GM21825 (cell line): ENCODE data around the gene CCDC142.
"Not testable (repeated sequence)": the region's sequence is repeated elsewhere in the genome, so short reads cannot be mapped to it uniquely, and the experiment has no call there.

Experiments
- ATAC-seq: cut with Tn5 transposase; IDR thresholded peaks from one replicate; pipeline ENCODE4 v1.9.1; 2021; ENCODE audit warnings: mild to moderate bottlenecking, moderate library complexity; ENCODE audit not compliant: unreplicated experiment

The CCDC142 gene

DNA sequence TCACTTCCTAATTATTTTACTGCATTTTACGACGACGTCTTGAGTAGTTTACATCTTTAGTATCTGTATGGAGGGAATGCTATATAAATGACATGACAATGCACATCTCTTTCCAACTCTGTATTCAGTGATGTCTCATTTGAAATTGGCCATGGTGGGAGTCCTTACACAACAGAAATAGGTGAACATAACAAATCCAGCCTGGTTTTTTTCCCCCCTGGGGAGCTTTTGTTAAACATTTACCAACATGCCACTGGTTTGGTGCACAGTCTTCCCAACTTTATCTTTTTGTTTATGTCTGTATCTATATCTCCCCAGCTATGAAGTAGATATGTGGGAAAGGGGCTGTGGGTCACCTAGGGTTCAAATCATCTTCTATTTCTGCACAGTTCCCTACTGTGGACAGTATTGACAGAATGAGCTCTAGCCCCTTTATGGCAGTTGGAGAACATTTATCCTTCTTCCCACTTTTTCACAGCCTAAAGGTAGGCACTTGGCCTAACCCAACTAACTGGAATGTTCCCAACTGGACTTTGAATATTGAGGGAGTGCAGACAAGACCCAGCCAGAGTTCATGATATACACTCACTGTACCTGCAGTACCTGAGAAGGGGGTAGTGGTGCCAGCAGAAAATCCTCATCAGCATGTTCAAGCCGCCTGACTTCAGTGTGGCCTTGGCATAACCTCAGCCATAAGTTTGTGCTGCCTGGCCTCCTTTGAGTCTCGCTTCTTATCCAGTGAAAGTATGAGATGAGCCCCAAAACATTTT is 35.4 kb downstream of the CCDC142 start:
- no peak for ATAC-seq

DNA sequence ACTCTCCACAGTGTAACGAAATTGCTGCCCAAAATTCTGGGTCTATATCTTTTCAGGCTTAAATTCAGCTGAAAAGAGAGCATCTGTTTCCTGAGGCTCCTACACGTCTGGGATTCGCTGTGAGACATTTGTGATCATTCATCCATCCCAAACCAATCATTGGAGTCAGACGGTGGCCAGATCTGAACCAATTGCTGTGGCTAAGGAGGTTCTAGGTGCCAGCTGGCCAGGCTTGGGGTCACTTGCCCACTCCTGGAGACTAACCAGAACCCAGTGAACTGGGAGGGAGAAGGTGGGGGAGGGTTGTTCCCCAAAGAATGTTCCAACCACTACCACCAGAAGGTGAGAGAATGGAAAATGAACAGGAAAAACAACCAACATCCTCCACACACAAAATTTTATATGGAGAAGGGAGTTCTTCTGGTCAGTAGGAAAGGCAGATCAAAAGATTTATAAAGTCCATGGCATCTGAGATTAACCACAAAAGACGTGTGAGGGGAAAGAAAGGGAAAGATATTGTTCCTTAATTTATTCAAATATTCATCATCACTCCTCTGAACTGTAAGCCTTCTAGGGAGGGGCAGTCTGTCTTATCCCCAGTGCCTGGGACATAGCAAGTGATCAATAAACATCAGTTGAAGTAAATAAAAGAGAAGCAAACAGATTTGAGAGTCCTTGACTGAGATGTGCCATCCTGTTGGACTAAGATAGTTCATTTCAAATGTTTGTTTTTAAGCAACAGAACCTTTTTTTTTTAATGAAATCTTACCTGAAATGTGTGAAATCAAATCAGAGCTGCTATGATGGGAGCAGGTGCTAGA is 38.1 kb downstream of the CCDC142 start:
- no peak for ATAC-seq

DNA sequence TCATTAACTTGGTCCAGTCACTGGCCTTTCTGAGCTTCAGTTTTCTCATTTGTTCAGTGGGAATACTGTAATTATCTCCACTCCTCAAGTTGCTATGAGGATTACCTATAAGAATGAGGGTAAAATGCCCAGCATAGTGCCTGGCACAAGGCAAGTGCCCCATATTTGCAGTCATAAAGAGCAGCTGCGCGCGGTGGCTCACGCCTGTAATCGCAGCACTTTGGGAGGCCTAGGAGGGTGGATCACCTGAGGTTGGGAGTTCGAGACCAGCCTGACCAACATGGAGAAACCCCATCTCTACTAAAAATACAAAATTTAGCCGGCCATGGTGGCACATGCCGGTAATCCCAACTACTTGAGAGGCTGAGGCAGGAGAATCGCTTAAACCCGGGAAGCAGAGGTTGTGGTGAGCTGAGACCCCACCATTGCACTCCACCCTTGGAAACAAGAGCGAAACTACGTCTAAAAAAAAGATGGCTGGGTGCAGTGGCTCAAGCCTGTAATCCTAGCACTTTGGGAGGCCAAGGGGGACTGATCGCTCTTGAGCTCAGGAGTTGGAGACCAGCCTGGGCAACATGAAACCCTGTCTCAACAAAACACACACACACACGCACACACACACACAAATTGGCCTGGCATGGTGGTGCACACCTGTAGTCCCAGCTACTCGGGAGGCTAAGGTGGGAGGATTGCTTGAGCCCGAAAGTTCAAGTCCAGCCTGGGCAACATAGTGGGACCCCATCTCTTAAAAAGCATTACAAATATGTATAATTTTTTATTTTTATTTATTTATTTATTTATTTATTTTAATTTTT is 40.1 kb downstream of the CCDC142 start:
- not testable (repeated sequence) for ATAC-seq

DNA sequence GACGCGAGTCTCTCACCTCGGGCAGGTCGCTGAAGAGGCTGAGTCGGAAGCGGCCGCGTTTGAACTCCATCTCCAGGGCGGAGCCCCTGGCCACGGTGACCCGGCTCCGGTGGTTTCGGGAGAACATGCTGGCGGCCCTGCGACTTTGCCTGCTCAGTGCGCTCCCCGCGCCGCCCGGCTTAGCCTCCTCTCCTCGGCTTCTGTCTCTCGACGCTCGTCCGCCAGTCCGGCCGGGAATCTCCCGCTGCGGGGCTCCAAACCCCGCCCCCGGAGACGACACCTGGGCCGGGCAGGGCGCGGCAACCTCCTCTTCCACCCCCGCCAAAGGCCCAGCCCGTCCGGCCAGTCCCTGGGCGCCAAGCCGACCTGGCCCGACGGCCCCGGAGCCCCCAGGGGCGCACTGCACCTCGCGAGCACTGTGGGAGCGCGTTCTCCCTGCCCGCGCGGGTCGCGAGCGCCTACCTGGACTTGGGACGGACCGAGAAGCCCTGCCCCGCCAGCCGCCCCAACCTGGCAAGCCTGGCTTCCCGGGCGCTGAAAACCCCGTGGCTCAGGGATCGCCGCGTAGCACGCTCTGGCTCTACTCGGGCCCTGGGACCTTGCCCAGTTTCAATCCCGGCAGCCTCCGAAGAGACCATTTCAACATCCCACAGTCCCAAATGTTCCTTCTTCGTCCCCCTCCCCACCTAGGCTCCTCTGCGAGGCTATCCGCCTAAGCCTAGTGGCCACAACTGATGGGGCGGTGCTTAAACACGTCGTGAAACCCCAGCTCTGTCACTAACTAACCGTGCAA is 40.9 kb downstream of the CCDC142 start, which contains the start of gene RTKN:
Gene RTKN (minus strand): TSS at position 248 of the 793 bp plus-strand sequence. CDS start 121 bp downstream, at position 127.
- no peak for ATAC-seq

DNA sequence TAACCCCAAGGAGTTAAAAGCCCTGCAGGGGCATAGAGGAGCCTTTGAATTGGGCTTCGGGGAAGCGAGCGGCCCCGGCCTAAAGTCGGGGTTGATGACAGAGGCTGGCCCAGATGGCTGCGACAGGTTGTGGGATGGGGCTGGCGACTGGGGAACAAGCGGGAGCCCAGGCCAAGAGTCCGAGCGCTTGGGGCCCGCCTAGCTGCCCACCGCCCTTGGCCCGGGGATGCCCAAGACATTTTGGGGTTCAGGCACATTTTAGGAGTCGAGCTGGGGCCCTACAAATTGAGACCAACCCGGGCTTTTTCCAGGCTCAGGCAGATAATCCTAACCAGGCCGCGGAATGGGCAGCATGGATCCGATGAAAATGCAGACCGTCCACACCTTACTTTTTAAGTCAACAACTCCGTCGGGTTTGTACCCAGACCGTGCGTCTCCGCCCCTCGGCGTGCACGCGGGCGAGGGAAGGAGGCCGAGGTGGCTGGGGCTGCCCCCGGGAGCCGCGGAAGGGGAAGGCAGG is 41.6 kb downstream of the CCDC142 start:
- ATAC-seq, result no peak

DNA sequence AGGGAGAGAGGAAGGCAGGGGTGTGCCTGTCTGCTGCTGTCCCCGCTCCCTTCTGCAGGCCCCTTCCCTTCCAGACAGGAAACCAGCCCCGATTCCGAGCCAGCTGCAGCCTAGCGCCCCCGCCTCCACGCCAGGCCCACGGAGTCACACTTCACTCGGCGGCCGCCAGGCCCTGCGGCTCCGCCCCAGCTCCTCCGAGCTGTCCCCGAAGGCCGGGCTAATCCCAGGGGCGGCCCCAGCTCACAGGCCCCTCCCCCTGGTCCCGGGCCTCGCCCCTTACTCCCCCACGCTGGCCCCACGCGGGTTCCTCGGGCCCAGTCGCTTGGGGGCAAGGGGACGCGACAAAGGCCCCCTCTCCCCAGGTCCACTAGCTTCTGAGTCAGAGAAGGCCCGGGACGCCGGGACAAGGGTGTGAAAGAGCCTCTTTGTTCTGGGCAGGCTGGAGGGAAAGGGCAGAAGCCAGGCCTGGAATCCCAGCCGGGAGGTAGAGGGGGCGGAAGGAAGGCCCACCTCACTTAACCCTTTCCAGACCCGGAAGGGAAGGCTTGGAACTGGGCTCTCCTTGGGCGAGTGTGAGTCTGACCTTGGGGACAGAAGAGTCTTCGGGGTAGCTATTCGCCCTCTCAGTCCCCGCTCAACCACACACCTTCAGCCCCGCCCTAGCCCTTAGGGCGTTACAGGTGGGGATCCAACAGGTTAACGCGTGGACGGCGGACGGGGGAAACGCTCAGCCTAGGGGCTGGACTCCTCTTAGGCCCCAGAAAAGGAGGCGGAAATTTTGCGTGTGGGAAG is 42.2 kb downstream of the CCDC142 start:
- ATAC-seq, result peak; percentile 83

DNA sequence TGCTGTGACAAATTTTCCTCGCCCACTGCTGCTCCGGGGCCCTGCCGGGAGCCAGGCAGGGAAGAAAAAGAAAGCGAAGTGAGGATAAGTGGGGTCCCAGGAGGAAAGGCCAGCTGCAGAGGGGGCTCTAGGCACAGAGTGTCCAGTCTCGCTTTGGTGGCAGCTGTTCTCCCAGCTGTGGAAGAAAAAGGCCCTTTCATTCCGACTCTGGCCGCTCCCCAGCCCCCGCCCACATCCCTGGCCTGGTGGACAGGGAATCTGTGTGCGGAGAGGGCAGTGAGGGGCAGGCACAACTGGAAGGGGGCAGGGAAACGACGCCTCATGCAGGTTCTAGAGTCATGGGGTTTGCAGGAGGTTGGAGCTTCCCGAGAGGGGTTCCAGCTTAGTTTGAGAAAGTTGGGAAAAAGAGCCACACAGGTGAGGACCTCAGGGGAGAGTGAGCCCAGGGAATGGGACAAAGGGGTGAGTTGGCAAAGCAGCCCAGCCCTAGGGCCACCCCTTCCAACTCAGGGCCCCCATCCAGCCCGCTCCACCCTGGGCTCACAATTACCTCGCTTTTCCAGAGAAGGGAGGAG is 42.9 kb downstream of the CCDC142 start:
- no peak for ATAC-seq

DNA sequence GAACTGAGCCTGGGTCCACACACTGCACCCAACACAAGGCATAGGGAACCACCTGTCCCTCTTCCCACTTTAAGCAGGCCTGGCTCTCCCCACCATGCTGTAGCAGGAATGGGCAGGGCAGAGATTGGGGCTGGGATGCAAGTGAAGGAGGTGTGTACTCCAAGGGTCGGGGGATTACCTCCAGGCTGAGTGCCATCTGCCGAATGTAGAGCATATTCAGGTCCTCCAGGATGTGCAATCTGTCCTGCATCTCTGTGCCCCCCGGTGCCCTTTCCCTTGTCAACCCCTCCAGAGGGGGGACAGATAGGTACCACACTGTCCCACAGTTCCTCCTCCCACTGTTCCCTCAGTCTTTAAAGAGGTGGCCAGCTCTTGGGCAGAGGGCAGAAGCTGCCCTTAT is 43.4 kb downstream of the CCDC142 start:
- ATAC-seq, result no peak

DNA sequence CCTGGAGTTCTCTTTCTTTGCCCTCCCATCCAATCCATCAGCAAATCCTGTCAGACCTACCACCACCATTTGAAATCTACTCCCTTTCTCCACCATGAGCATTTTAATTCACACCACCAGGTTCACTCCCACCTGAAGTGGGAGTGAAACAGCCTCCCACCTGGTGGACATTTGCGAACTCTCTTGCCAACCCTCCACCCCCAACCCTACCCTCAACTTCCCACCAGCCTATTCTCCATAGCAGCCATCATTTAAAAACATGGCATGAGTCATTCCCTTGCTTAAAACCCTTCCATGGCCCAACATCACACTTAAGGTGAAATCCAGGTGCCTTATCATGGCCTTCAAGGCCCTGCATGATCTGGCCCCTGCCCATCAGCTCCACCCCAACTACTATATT is 44.5 kb downstream of the CCDC142 start:
- no peak for ATAC-seq

DNA sequence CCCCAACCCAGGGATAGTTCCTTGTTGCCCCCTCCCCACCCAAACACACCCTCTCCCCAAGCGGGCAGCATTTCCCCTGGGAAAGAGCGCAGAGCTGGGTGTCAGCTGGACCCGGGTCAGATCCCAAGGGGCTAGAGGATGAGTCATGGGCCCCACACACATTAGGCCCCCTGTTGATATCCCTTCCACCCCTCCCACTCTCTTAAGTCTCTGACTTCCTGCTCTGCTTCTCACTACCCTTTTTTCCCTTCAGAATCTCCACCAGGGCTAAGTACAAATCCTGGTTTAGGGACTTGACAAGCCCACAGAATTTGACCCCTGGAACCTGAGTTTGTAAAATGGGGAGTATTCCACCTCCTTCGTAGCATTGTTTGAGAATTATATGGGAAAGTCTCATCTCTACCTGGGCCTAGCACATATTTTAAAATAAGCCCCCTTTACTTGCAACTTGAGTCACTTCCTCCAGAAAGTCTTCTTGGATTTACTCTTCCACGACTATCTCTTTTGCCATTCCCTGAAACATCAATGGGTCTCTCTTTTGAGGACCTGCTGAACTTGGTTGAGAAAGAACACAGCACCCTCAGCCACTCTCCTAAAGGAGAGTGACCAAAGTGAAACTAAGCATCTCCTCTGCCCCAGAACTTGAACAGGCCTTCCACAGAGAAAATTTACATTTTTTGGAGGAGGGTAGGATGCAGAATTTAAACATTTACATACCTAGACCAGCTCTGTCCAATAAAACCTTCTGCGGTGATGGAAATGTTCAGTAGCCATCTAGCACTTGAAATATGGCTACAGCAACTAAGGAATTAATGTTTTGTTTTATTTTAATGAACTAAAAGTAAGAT is 45.7 kb downstream of the CCDC142 start:
- no peak for ATAC-seq

DNA sequence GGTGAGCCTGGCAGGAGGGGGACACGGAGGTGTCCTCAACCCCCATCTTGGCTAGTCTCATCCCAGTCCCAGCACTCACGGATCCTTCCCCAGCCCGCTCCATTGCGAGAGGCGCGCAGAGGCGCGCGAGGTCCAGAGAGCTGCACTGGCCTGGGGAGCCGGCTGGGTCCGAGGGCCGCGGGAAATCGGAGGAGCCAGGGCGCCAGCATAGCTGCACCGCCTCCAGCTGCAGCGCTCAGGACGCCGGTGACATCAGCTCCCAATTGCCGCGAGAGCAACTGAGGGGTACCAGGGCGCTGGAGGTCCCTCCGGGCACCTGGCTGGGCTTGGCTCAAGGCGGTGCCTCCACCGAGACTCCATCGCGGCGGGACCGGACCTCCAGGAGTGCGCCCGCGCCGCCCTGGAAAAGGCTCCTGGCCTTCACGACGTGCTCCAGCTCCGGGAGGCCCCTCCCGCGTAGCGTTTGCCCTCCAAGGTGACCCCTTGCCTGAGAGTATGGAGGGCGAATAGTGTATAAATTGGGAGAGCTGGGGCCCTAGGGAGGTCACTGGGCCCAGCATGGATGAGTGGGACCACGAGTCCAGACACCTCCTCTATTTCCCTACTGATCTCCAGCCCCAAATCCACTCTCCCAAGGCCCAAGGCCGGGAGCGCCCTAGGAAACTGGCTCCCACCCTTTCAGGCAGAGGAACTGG is 46.5 kb downstream of the CCDC142 start:
- ATAC-seq, result no peak

DNA sequence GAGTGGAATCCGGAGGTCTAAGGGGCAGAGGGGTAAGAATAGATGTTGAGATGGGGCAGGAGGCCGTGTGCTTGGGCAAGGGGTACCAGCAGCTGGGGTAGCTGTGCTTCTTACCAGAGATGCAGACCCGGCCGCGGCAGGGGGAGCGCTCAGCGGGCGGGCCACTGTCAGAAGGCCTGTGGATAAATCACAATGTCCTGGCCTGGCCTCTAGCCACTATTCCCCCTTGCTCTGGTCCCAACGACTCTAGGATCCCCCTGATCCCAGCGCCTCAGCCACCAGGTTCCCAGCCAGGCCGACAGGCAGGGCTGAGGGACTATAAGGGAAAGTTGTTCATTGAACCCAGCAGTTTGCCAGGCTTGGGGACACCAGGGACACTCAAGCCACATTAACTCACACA is 52.3 kb downstream of the CCDC142 start:
- no peak for ATAC-seq

DNA sequence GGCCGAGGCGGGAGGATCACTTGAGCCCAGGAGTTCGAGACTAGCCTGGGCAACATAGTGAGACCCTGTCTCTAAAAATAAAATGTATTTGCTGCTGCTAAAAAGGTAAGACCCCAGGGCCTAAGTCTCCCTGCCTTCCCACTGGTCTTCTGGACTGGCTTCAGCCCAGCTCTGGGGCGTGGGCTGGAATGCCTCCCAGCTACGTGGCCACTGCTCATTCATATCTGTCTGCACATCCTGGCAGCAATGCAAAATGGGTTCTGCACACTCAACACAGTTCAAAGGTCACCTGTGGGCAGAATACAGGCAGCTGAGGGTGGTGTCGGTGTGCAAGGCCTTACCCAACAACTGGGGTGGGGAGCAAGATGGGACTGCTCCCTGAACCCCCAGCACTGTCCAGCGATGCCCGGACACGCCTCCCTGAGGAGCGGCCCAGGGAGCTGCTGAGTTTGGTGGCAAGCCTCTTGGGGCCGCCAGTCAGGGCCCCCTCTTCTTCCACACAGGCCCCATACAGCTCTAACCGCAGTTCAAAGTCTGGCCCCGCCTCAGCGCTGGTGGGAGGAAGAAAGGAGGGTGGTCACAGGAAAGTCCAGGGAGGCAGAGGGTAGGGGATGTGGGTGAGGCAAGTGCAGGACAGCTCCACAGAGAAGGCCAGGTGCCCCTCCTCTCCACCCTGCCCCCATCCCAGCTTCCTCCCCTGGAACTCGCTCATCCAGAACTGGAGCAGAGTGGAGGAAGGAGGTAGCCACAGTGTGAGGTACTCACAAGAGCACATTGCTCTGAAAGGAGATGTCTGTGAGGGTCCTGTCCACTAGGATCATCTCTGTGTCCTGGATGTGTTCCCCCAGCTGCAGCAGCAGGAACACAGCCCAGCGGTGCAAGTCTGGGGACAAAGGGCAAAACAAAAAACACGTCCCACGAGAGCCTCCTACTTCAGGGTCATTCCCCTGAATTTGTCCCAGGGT is 53.0 kb downstream of the CCDC142 start:
- ATAC-seq, result no peak

DNA sequence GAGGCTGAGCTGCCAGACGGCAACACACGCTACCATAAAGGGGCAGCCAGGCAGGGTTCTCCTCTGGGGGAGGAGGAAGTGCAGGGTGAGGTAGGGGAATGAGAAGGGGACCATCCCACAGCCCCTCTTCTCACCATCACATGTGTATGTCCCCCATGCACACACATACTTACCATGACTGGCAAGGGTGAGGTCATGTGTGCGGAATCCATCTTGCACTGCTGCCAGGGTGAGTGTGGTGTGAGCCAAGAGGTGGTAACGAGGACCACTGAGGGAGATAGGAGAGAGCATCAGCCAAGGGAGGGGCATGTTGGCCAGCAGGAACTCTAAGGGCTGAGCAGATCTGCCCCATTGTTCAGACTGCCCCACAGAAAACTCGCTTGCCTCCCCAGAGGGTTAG is 54.1 kb downstream of the CCDC142 start:
- ATAC-seq, result no peak

DNA sequence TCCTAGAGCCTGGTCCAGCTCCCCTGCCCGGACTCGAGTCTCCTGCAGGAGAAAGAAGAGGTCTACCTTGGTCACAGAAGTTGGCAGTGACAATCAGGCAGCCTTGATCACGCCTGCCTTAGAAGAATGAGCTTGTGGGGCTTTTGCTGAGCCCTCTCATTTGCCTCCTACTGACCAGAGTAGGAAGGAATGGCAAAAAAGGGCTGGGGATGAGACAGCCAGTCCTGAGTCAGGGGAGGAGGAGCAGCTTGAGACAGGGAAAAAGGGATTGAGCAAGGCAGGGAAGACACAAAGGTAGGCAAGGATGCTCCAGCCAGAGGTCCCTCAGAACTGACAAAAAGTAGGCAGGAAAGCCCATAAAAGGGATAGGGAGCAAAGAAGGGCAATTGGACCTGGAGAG is 55.2 kb downstream of the CCDC142 start:
- ATAC-seq, result no peak

DNA sequence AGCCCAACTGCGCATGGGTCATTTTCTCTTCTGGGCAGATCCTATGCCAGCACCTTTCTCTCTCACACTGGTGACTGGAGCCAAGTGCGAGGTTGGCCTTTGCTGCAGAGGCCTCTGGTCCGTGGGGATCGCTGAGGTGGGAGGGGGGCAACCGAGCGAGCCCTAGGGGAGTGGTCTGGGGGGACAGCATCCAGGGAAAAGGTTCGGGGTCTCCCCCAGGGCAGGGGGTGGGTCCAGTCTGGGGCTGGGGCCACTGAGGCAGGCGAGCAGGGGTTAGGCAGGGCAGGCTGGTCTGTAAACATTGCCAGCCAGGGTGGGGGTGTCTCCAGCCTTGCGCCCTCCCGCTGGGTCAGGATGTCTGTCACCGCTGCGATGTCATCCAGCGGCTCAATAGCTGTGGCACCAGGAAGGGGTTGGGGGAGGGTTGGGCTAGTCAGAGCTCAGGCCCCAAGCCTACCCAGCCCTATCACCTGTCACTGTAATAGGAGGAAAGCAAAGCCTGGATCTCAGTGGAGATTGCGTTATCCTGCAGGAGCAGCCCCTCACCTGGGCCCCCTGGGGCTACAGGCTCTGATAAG is 56.5 kb downstream of the CCDC142 start:
- ATAC-seq, result no peak
